ENCODE measurements around the gene FOXN4.

- TF ChIP-seq RAD21 (conservative IDR thresholded peaks at IDR 0.05) (no peak), EP300 (conservative IDR thresholded peaks at IDR 0.05; ENCODE audit: poor library complexity, severe bottlenecking) (no peak), CTCF (IDR thresholded peaks at IDR 0.05; ENCODE audit: poor library complexity, severe bottlenecking) (no peak), EZH2 (IDR thresholded peaks at IDR 0.05; ENCODE audit: borderline replicate concordance, insufficient read depth, low read length, poor library complexity, severe bottlenecking) (no peak), MXI1 (conservative IDR thresholded peaks at IDR 0.05; ENCODE audit: poor library complexity, severe bottlenecking) (no peak), POLR2AphosphoS5 (IDR thresholded peaks at IDR 0.05) (no peak), REST (IDR thresholded peaks at IDR 0.05; ENCODE audit: borderline replicate concordance) (no peak)
Measured at GRCh38 chr12:109252799-109253198, 56.3 kb downstream of the FOXN4 start.

All from neural cell (in vitro differentiated cells).